Measurements from ENCODE around the gene ANKRD55.

Gene ANKRD55

GRCh38 chr5:56072863-56073766 is 160.0 kb downstream of the ANKRD55 start:
- no peak for DNase-seq

GRCh38 chr5:56071470-56071869 is 161.7 kb downstream of the ANKRD55 start:
- DNase-seq = no peak

- DNase-seq = no peak
Observed at GRCh38 chr5:56070851-56071465, 162.2 kb downstream of the ANKRD55 start.

GRCh38 chr5:56069652-56070226 is 163.4 kb downstream of the ANKRD55 start:
- no peak for DNase-seq

- no peak for DNase-seq
Observed at GRCh38 chr5:56066931-56067450, 166.1 kb downstream of the ANKRD55 start.

- DNase-seq = no peak
Observed at GRCh38 chr5:56064984-56065383, 168.1 kb downstream of the ANKRD55 start.

GRCh38 chr5:56060276-56061110 is 172.6 kb downstream of the ANKRD55 start:
- no peak for DNase-seq

GRCh38 chr5:56059854-56060253 is 173.3 kb downstream of the ANKRD55 start:
- DNase-seq = no peak

- no peak for DNase-seq
Observed at GRCh38 chr5:56056875-56057274, 176.3 kb downstream of the ANKRD55 start.

GRCh38 chr5:56055859-56056258 is 177.3 kb downstream of the ANKRD55 start:
- no peak for DNase-seq

- DNase-seq = no peak
Observed at GRCh38 chr5:56055287-56055686, 177.8 kb downstream of the ANKRD55 start.

GRCh38 chr5:56054666-56055065 is 178.5 kb downstream of the ANKRD55 start:
- no peak for DNase-seq

GRCh38 chr5:56053363-56053762 is 179.8 kb downstream of the ANKRD55 start:
- DNase-seq = no peak

- DNase-seq = no peak
Observed at GRCh38 chr5:56052735-56053134, 180.4 kb downstream of the ANKRD55 start.

- no peak for DNase-seq
Observed at GRCh38 chr5:56050551-56051255, 182.4 kb downstream of the ANKRD55 start.

All from NCI-H2029 (cell line).